ENCODE measurements around the gene CADM4. TPM values are rescaled to one million over a fixed set of nuclear protein-coding genes. Genes with fewer than 3 reads are reported as not detected.
A peak's percentile ranks its signal among the peaks of the same experiment; 100 is the strongest.

The CADM4 gene
- total and polyA plus RNA-seq, 9 of the 15 experiments (the other 6 are each of a cell fraction or from before 2014, with no cell fraction given), result 0.03 to 4.6 (median 1.3) TPM

DNA sequence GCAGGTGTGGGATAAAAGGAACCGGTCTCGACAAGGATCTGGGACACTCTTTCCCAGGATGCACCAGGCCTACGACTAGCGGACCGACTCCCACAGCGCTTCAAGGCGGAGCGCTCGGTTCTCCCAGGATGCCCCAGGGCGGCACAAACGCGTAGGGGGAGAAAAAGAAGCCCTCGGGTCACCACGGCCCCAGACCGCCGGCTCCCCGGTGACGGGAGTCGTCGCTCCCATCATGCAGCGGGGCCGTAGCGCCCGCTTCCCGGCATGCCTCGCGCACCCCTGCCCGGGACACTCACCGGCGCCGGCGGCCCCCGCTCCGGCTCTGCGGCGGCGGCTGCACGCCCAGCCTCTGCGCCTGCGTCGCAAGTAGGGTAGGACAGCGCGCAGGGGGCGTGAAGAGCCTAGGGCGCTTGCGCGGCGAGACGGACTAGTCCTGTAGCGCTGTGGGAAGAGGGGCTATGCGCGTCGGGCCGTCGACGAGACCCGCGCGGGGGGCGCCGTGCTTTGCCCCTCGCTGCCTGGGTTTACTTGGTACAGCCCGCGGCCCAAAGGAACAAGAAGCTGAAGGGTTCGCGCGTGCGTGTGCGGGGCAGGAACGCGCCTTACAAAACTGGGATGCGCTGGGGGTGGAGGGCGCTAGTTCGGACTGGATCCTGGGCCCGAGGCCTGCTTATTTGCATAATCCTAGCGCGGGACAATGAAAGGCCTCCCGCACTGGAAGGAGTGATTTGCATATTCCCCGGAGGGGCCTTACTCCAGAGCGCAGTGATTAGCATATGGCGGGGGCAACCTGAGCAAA lies 20.2 kb downstream of the CADM4 start, which contains the start of gene ZNF428 (continued):
- TF ChIP-seq, protein P1, sequence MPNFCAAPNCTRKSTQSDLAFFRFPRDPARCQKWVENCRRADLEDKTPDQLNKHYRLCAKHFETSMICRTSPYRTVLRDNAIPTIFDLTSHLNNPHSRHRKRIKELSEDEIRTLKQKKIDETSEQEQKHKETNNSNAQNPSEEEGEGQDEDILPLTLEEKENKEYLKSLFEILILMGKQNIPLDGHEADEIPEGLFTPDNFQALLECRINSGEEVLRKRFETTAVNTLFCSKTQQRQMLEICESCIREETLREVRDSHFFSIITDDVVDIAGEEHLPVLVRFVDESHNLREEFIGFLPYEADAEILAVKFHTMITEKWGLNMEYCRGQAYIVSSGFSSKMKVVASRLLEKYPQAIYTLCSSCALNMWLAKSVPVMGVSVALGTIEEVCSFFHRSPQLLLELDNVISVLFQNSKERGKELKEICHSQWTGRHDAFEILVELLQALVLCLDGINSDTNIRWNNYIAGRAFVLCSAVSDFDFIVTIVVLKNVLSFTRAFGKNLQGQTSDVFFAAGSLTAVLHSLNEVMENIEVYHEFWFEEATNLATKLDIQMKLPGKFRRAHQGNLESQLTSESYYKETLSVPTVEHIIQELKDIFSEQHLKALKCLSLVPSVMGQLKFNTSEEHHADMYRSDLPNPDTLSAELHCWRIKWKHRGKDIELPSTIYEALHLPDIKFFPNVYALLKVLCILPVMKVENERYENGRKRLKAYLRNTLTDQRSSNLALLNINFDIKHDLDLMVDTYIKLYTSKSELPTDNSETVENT (CRISPR knock-in tag; IDR thresholded peaks at IDR 0.05), result peak; percentile 26; the same call in 1 of the 2 replicates
- peak; percentile 34 for TF ChIP-seq PHF20 (IDR thresholded peaks at IDR 0.05; ENCODE audit: partially characterized antibody)
- TF ChIP-seq PHF8 (IDR thresholded peaks at IDR 0.05; ENCODE audit: borderline replicate concordance, low read length), result peak; percentile 96
- no peak for TF ChIP-seq ZNF408 (CRISPR knock-in tag; IDR thresholded peaks at IDR 0.05; ENCODE audit: low read depth)
- peak in 1 of 3 experiments; percentile 64; a peak in 2 of 6 replicates for TF ChIP-seq ZBTB11 (CRISPR knock-in tag; IDR thresholded peaks at IDR 0.05)
- TF ChIP-seq, protein P2, sequence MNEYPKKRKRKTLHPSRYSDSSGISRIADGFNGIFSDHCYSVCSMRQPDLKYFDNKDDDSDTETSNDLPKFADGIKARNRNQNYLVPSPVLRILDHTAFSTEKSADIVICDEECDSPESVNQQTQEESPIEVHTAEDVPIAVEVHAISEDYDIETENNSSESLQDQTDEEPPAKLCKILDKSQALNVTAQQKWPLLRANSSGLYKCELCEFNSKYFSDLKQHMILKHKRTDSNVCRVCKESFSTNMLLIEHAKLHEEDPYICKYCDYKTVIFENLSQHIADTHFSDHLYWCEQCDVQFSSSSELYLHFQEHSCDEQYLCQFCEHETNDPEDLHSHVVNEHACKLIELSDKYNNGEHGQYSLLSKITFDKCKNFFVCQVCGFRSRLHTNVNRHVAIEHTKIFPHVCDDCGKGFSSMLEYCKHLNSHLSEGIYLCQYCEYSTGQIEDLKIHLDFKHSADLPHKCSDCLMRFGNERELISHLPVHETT (CRISPR knock-in tag; conservative IDR thresholded peaks at IDR 0.05 in 1 of 2, IDR thresholded peaks at IDR 0.05 in 1 of 2), result peak in 1 of 2 experiments; percentile 100; a peak in 2 of 4 replicates
- peak; percentile 48; the same call in 1 of the 2 replicates for TF ChIP-seq RUNX1 (IDR thresholded peaks at IDR 0.05; ENCODE audit: low read depth)
- peak; percentile 63 for TF ChIP-seq RB1 (IDR thresholded peaks at IDR 0.05; ENCODE audit: low read depth)
- peak; percentile 30 to 63; a peak in 2 of 4 replicates for TF ChIP-seq RCOR1 (IDR thresholded peaks at IDR 0.05; ENCODE audit: borderline replicate concordance in 1 of 2, low read depth in 2 of 2, low read length in 2 of 2)
- 0 out of 2 replicates have a peak, but pooled peaks have one; percentile 4 for TF ChIP-seq CBFA2T3 (IDR thresholded peaks at IDR 0.05)
- TF ChIP-seq ZNF24 (IDR thresholded peaks at IDR 0.05), result no peak
- TF ChIP-seq PHF21A (IDR thresholded peaks at IDR 0.05; ENCODE audit: borderline replicate concordance, low read depth), result peak; percentile 83
